ENCODE data around the gene TDP1.
"Not testable (repeated sequence)": the region's sequence is repeated elsewhere in the genome, so short reads cannot be mapped to it uniquely, and the experiment has no call there.

Gene TDP1

GRCh38 chr14:90062822-90063539 lies 107.3 kb downstream of the TDP1 start:
- no peak for TF ChIP-seq CTCF (conservative IDR thresholded peaks at IDR 0.05; ENCODE audit: low read depth, low read length)
- no peak overlapping the region for H3K4me3 ChIP-seq (ENCODE audit: low read length)
- DNase-seq (ENCODE audit: low read depth) = no peak

- no peak overlapping the region for H3K4me3 ChIP-seq (ENCODE audit: low read length)
- no peak for DNase-seq (ENCODE audit: low read depth)
- TF ChIP-seq CTCF (conservative IDR thresholded peaks at IDR 0.05; ENCODE audit: low read depth, low read length) = no peak
Observed at GRCh38 chr14:90072350-90072749, 116.6 kb downstream of the TDP1 start.

- no peak for TF ChIP-seq CTCF (conservative IDR thresholded peaks at IDR 0.05; ENCODE audit: low read depth, low read length)
- no peak for DNase-seq (ENCODE audit: low read depth)
- no peak overlapping the region for H3K4me3 ChIP-seq (ENCODE audit: low read length)
Observed at GRCh38 chr14:90079576-90079975, 123.8 kb downstream of the TDP1 start.

DNA sequence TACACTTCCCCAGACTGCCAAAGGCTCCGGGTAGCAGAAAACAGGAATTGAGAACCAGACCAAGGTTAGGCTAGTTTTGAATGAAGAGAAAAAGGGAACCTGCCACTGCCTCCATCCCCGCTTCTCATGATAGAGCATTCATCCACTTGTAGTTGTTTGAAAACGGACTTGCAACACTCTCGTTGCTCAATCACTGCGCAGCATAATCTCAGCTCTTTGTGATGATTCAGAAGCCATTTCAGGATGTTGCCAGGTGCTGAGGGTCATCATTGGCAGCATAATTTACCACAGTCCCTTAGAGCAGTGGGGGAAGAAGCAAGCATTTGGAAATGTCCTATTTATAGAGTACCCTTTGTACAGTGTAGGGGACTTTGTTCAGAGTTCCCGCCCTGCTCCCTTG lies 131.7 kb downstream of the TDP1 start:
- no peak overlapping the region for H3K4me3 ChIP-seq (ENCODE audit: low read length)
- DNase-seq (ENCODE audit: low read depth) = no peak
- no peak for TF ChIP-seq CTCF (conservative IDR thresholded peaks at IDR 0.05; ENCODE audit: low read depth, low read length)

DNA sequence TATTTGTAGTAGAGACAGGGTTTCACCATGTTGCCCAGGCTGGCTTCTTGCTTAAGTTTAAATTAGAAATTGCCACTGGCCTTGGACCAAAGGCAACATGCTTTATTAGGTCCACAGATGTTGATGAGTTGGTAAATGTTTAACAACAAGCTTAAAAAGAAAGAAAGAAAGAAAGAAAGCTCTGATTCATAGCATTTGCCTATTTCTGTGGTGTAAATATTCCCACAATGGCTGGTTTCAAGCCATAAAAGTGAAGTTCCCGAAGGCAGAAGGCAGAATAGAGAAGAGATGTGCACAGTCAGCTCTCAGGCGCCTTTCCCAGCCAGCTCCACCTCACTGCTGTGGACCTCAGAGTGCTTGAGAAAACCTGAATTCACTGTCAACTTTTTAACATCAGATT lies 132.4 kb downstream of the TDP1 start:
- no peak for DNase-seq (ENCODE audit: low read depth)
- H3K4me3 ChIP-seq (ENCODE audit: low read length) = no peak overlapping the region
- TF ChIP-seq CTCF (conservative IDR thresholded peaks at IDR 0.05; ENCODE audit: low read depth, low read length) = no peak

DNA sequence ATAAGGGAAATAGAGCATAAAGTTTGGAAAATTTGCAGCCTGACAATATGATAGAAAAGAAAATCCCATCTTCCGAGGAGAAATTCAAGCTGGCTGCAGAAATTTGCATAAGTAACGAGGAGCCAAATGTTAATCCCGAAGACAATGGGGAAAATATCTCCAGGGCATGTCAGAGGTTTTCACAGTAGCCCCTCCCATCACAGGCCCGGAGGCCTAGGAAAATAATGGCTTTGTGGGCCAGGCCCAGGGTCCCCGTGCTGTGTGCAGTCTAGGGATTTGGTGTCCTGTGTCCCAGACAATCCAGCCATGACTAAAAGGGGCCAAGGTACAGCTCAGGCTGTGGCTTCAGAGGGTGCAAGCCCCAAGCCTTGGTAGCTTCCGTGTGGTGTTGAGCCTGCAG lies 133.8 kb downstream of the TDP1 start:
- not testable (repeated sequence) for DNase-seq (ENCODE audit: low read depth); H3K4me3 ChIP-seq (ENCODE audit: low read length)

DNA sequence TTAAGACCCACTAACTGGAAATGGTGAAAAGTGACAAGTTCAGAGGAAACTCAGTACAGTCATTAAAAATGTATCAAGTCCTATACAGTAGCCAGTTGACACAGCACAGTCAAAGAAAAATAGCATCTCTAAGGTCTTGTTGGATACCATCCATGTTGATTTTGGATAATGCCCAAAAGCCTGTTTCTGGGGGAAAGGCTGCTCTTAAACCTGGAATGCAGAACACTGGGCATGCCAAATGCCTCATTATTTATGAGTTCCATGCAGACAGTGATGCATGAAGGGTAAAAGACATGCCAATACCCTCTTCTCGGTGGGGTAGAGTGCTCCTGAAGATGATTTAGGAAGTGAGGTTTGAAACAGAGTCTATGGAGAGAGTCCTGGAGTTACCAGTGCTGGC lies 135.7 kb downstream of the TDP1 start:
- TF ChIP-seq CTCF (conservative IDR thresholded peaks at IDR 0.05; ENCODE audit: low read depth, low read length) = no peak
- DNase-seq (ENCODE audit: low read depth) = peak; percentile 44

More for the DNA sequence above, 135.7 kb downstream of the TDP1 start:
- H3K4me3 ChIP-seq (ENCODE audit: low read length) = no peak overlapping the region
